H9 (cell line): ENCODE measurements around the gene ST3GAL6. TPM values are rescaled to one million over a fixed set of nuclear protein-coding genes. Genes with fewer than 3 reads are reported as not detected.

ENCODE experiments used
- DNase-seq: peaks from one replicate; pipeline ENCODE4 v3.0.0-alpha.2; 2017
- H2AFZ ChIP-seq: one replicate; pipeline ENCODE4 v1.6.1; 2013; ENCODE audit warnings: mild to moderate bottlenecking, low read length, control low read depth, moderate library complexity
- H2AK5ac ChIP-seq: 2 replicates; pipeline ENCODE4 v1.6.1; 2013; ENCODE audit warnings: low read length, control low read depth, mixed read lengths; ENCODE audit not compliant: insufficient read length
- H2BK120ac ChIP-seq: one replicate; pipeline ENCODE4 v1.6.1; 2013; ENCODE audit warnings: low read depth, mild to moderate bottlenecking, low read length, control low read depth, inconsistent platforms; ENCODE audit not compliant: poor library complexity, severe bottlenecking
- H2BK12ac ChIP-seq: 2 replicates; pipeline ENCODE4 v1.6.1; 2013; ENCODE audit warnings: low read length, control low read depth, mixed read lengths, low read depth; ENCODE audit not compliant: insufficient read length
- H2BK15ac ChIP-seq: 2 replicates; pipeline ENCODE4 v1.6.1; 2013; ENCODE audit warnings: low read depth, low read length, control low read depth
- H2BK20ac ChIP-seq: one replicate; pipeline ENCODE4 v1.6.1; 2013; ENCODE audit warnings: low read depth, mild to moderate bottlenecking, low read length, control low read depth, inconsistent platforms; ENCODE audit not compliant: poor library complexity, severe bottlenecking
- H2BK5ac ChIP-seq: 2 replicates; pipeline ENCODE4 v1.6.1; 2013; ENCODE audit warnings: low read length, control low read depth, mixed read lengths; ENCODE audit not compliant: insufficient read length
- H3K14ac ChIP-seq: 2 replicates; pipeline ENCODE4 v1.6.1; 2013; ENCODE audit warnings: low read length, control low read depth; ENCODE audit not compliant: insufficient read depth
- H3K18ac ChIP-seq: 2 replicates; pipeline ENCODE4 v1.6.1; 2013; ENCODE audit warnings: low read depth, mild to moderate bottlenecking, mixed read lengths, low read length, control low read depth; ENCODE audit not compliant: insufficient read length
- H3K23ac ChIP-seq: 2 replicates; pipeline ENCODE4 v1.6.1; 2013; ENCODE audit warnings: low read length, control low read depth, mixed read lengths, low read depth; ENCODE audit not compliant: insufficient read length
- H3K23me2 ChIP-seq: 2 replicates; pipeline ENCODE4 v1.6.1; 2013; ENCODE audit warnings: low read depth, mild to moderate bottlenecking, mixed read lengths, low read length, control low read depth; ENCODE audit not compliant: insufficient read length, poor library complexity, severe bottlenecking
- H3K27ac ChIP-seq: 2 replicates; pipeline ENCODE4 v1.5.1; 2013; ENCODE audit warnings: low read length, control low read depth, mixed read lengths, low read depth; ENCODE audit not compliant: insufficient read length
- H3K27me3 ChIP-seq: 2 replicates; pipeline ENCODE4 v1.6.1; 2013; ENCODE audit warnings: low read length, control low read depth, inconsistent platforms; ENCODE audit not compliant: insufficient read depth
- H3K4ac ChIP-seq: 2 replicates; pipeline ENCODE4 v1.6.1; 2013; ENCODE audit warnings: low read depth, mild to moderate bottlenecking, control low read depth, inconsistent platforms, low read length, moderate library complexity
- H3K4me1 ChIP-seq: 2 replicates; pipeline ENCODE4 v1.6.1; 2013; ENCODE audit warnings: low read length, control low read depth, inconsistent platforms; ENCODE audit not compliant: insufficient read depth
- H3K4me2 ChIP-seq: 2 replicates; pipeline ENCODE4 v1.6.1; 2013; ENCODE audit warnings: low read length, control low read depth, mixed read lengths; ENCODE audit not compliant: insufficient read length, insufficient read depth
- H3K56ac ChIP-seq: 2 replicates; pipeline ENCODE4 v1.6.1; 2013; ENCODE audit warnings: low read depth, mild to moderate bottlenecking, mixed read lengths, low read length, control low read depth; ENCODE audit not compliant: insufficient read length
- H3K79me1 ChIP-seq: 2 replicates; pipeline ENCODE4 v1.6.1; 2013; ENCODE audit warnings: low read depth, mild to moderate bottlenecking, moderate library complexity, low read length, control low read depth, inconsistent platforms; ENCODE audit not compliant: insufficient read depth, poor library complexity, severe bottlenecking
- H3K79me2 ChIP-seq: 2 replicates; pipeline ENCODE4 v1.6.1; 2013; ENCODE audit warnings: low read length, control low read depth, inconsistent platforms; ENCODE audit not compliant: insufficient read depth
- H3K9ac ChIP-seq: 2 replicates; pipeline ENCODE4 v1.6.1; 2013; ENCODE audit warnings: low read length, control low read depth, mixed read lengths; ENCODE audit not compliant: insufficient read length; ENCODE audit errors: extremely low read depth
- H3K9me3 ChIP-seq: one replicate; pipeline ENCODE4 v1.6.1; 2013; ENCODE audit warnings: low read depth, low read length, inconsistent platforms; ENCODE audit not compliant: control insufficient read depth
- H3T11ph ChIP-seq: one replicate; pipeline ENCODE4 v1.6.1; 2013; ENCODE audit warnings: mild to moderate bottlenecking, low read length, control low read depth, inconsistent platforms
- H4K20me1 ChIP-seq: one replicate; pipeline ENCODE4 v1.6.1; 2013; ENCODE audit not compliant: control insufficient read depth, insufficient read length, insufficient read depth
- H4K5ac ChIP-seq: 2 replicates; pipeline ENCODE4 v1.6.1; 2013; ENCODE audit warnings: low read depth, mild to moderate bottlenecking, mixed read lengths, low read length, control low read depth; ENCODE audit not compliant: insufficient read length
- H4K8ac ChIP-seq: replicated peaks from 2 replicates; pipeline ENCODE4 v1.6.1; 2013; ENCODE audit warnings: low read length, control low read depth, mixed read lengths, low read depth; ENCODE audit not compliant: insufficient read length
- H4K91ac ChIP-seq: 2 replicates; pipeline ENCODE4 v1.6.1; 2013; ENCODE audit warnings: low read depth, mild to moderate bottlenecking, moderate library complexity, mixed read lengths, low read length, control low read depth; ENCODE audit not compliant: insufficient read length
- H3K27ac Mint-ChIP-seq, 3 experiments: 2 replicates in 2 of 3; 3 replicates in 1 of 3; pipeline ENCODE4 v1.8.0; 2020 to 2021; ENCODE audit warnings: mixed read lengths in 3 of 3, mild to moderate bottlenecking in 1 of 3, moderate library complexity in 1 of 3
- H3K27me3 Mint-ChIP-seq: 2 replicates; pipeline ENCODE4 v1.8.0; 2021; ENCODE audit warnings: low read depth, mild to moderate bottlenecking, moderate library complexity, mixed read lengths
- H3K36me3 Mint-ChIP-seq, 3 experiments: 2 replicates in 2 of 3; 3 replicates in 1 of 3; pipeline ENCODE4 v1.8.0; 2020 to 2021; ENCODE audit warnings: low read depth in 3 of 3, mixed read lengths in 3 of 3; ENCODE audit not compliant: insufficient read depth in 1 of 3
- H3K4me1 Mint-ChIP-seq, 2 experiments: 2 replicates each; pipeline ENCODE4 v1.8.0; 2020; ENCODE audit warnings: mixed read lengths in 2 of 2
- H3K4me3 Mint-ChIP-seq, 2 experiments: 2 replicates in 1 of 2; 3 replicates in 1 of 2; pipeline ENCODE4 v1.8.0; 2020 to 2021; ENCODE audit warnings: mild to moderate bottlenecking in 2 of 2, mixed read lengths in 2 of 2, moderate library complexity in 1 of 2
- H3K9me3 Mint-ChIP-seq, 2 experiments: 2 replicates in 1 of 2; 3 replicates in 1 of 2; pipeline ENCODE4 v1.8.0; 2020; ENCODE audit warnings: mild to moderate bottlenecking in 2 of 2, mixed read lengths in 2 of 2, moderate library complexity in 1 of 2
- CTCF ChIP-seq: fragments of 200-600 bp; sonication (generic); conservative IDR thresholded peaks from 3 replicates; pipeline ENCODE4 v1.8.0; 2021; ENCODE audit warnings: antibody characterized with exemption, mild to moderate bottlenecking
- WGBS: extraction: QIAGEN DNeasy Blood & Tissue Kit; methylation state at CpG from one replicate; pipeline ENCODE4 v1.1.7; 2013; ENCODE audit warnings: missing lambda C conversion rate, low lambda C conversion rate, mixed read lengths; ENCODE audit not compliant: insufficient read length; ENCODE audit errors: extremely low coverage; 5-methylcytosine and 5-hydroxymethylcytosine counted together
- total RNA-seq: library from RNA; stranded (reverse); gene quantifications from 2 replicates; pipeline ENCODE4 v1.2.1, GENCODE V29; 2021

ST3GAL6 gene
- total RNA-seq, 1 experiment from 2014 or later: 6.4 TPM

- no peak overlapping the region for H3K4me2 ChIP-seq
- Mint-ChIP-seq H3K4me1 (peaks cover 3 to 5% of the 10 kb centered on the region in 2 experiments; a peak in 2 of 4 replicates), H3K27me3 (no peaks in the 10 kb centered on the region), H3K27ac (no peak overlapping the region; a peak in 1 of 7 replicates), H3K4me3 (no peak overlapping the region), H3K36me3 (no peaks in the 10 kb centered on the region), H3K9me3 (no peaks in the 10 kb centered on the region)
- H4K20me1 ChIP-seq: no peaks in the 10 kb centered on the region
- H3K79me2 ChIP-seq: no peaks in the 10 kb centered on the region
- no peak overlapping the region for H3T11ph ChIP-seq
- H2BK120ac ChIP-seq: no peak overlapping the region
- no peak overlapping the region for H3K4ac ChIP-seq
- H3K79me1 ChIP-seq: no peaks in the 10 kb centered on the region
- H3K9ac ChIP-seq: no peak overlapping the region
- H3K27me3 ChIP-seq: no peaks in the 10 kb centered on the region
- H4K8ac ChIP-seq: no peak overlapping the region
- H3K14ac ChIP-seq: no peak overlapping the region
- no peak for DNase-seq
- no peak overlapping the region for H2BK15ac ChIP-seq
- H3K9me3 ChIP-seq: no peaks in the 10 kb centered on the region
- no peak overlapping the region for H2BK12ac ChIP-seq
- no peak overlapping the region for H3K27ac ChIP-seq
- WGBS: no CpG with 5 or more reads among the region's 4 CpGs
- no peak overlapping the region for H3K18ac ChIP-seq
- H2BK5ac ChIP-seq: no peak overlapping the region
- no peak overlapping the region for H3K56ac ChIP-seq
- no peak overlapping the region for H2AK5ac ChIP-seq
- no peak for TF ChIP-seq CTCF
- H2AFZ ChIP-seq: no peak overlapping the region
- H4K5ac ChIP-seq: no peak overlapping the region
- H4K91ac ChIP-seq: no peak overlapping the region
- H3K4me1 ChIP-seq: no peaks in the 10 kb centered on the region
- no peak overlapping the region for H2BK20ac ChIP-seq
- no peak overlapping the region for H3K23ac ChIP-seq
- H3K23me2 ChIP-seq: no peaks in the 10 kb centered on the region
These were observed 16.3 kb upstream of the ST3GAL6 start for GRCh38 chr3:98746882-98747281.
